HG03571 (cell line): ENCODE measurements around the gene BBS9.
"Not testable (repeated sequence)": the region's sequence is repeated elsewhere in the genome, so short reads cannot be mapped to it uniquely, and the experiment has no call there.

Experiments
- ATAC-seq: cut with Tn5 transposase; IDR thresholded peaks from one replicate; pipeline ENCODE4 v1.9.1; 2021; ENCODE audit not compliant: unreplicated experiment

BBS9 gene

GRCh38 chr7:33193308-33193864 is 64.0 kb downstream of the BBS9 start:
- ATAC-seq = no peak

DNA sequence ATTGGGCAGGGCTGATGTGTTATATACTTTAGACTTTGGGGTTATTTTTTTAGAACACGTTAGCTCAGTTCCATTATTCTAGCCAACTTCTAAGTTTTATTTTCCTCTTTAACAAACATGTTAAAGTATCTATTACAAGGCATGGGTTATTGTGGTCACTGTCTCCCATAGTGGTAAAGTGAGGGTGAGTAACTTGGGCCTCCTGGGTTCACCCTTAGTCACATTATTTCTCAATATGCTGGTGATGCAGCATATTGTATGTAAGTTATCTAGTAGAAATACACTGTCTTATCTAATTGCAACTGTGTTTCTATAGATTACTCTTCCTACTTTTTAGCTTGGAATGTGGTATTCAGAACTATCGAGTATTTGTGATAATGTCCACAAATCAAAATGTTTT is 65.9 kb downstream of the BBS9 start:
- ATAC-seq = no peak

GRCh38 chr7:33196221-33196620 is 66.9 kb downstream of the BBS9 start:
- no peak for ATAC-seq

- no peak for ATAC-seq
Observed at GRCh38 chr7:33200282-33200681, 70.9 kb downstream of the BBS9 start.

- no peak for ATAC-seq
Observed at GRCh38 chr7:33201821-33202220, 72.5 kb downstream of the BBS9 start.

DNA sequence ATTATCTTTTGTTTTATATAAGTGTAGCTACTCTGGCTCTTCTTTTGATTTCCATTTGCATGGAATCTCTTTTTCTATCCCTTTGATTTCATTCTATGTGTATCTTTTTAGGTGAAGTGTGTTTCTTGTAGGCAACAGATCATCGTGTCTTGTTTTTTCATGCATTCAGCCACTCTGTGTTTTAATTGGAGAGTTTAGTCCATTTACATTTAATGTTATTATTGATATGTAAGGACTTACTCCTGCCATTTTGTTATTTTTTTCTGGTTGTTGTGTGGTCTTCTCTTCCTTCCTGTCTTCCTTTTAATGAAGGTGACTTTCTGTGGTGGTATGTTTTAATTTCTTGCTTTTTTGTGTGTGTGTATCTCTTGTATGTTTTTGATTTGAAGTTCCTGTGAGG is 81.6 kb downstream of the BBS9 start:
- no peak for ATAC-seq

DNA sequence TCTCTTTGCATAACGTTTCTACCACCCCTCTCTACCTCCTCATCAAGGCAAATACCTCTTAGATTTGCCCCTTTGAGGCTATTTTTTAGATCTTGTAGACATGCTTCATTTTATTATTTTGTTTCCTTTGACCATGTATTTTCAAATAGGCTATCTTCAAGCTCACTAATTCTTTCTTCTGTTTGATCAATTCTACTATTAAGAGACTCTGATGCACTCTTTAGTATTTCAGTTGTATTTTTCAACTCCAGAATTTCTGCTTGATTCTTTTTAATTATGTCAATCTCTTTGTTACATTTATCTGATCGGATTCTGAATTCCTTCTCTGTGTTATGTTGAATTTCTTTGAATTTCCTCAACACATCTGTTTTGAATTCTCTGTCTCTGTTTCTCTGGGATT is 82.8 kb downstream of the BBS9 start:
- ATAC-seq = no peak

- ATAC-seq = no peak
Observed at GRCh38 chr7:33215992-33216391, 86.6 kb downstream of the BBS9 start.

- no peak for ATAC-seq
Observed at GRCh38 chr7:33217595-33217994, 88.2 kb downstream of the BBS9 start.

- not testable (repeated sequence) for ATAC-seq
Observed at GRCh38 chr7:33218841-33219535, 89.6 kb downstream of the BBS9 start.

DNA sequence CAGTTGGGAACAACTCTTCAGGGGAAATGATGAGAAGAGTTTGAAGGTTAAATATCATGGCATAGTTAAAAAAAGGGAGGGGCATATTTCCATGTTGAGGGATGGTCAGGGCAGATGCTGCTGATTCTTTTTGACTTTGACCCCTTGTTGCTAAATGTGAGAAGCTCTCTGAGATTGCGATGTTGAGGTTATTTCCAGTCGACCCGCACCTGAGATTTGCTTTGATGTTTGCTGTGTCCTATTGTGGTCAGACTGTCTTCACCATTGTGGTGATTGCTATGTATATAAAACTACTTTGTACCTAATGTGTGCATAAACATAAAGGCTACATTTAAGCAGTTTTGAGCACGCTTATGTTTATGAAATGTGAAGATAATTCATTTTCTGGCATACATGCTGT is 90.9 kb downstream of the BBS9 start:
- ATAC-seq = no peak

- no peak for ATAC-seq
Observed at GRCh38 chr7:33221390-33221789, 92.0 kb downstream of the BBS9 start.

DNA sequence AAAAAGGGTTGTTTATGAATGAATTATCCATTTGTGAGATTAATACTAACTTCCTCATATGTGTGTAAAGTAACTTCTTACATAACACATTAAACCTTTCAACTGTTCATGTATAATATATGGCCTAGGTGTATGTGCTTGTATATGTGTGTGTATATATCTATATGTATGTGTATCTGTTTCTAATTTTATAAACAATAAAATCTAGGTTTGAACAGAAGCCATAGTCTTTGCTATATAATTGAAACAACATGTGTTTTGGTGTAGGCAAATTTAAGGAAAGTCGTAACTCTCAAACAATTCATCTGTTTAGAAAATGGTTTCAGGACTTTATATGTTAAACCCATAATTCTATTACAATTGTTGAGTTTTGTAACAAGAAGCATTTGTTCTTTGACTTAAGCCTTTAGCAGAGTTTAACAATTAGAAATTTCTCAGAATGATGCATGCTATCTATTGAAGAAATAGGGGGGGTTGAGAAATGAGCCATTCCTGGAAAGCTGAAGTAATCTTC is 103.3 kb downstream of the BBS9 start:
- no peak for ATAC-seq

DNA sequence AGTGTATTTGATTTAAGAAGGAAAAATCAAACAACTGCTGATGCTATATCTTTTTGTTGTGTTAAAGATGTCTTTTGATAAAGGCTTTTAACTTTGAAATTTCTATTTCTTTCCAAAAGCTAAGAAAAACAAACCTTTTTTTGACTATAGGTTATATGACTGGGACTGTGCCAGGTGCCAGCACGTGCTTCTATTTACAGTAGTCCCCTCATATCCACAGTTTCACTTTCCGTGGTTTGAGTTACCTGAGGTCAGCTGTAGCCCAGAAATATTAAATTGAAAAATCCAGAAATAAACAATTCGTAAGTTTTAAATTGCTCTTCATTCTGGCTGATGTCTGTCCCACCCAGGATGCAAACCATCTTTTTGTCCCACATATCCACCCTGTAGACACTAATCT is 104.3 kb downstream of the BBS9 start:
- ATAC-seq = no peak

DNA sequence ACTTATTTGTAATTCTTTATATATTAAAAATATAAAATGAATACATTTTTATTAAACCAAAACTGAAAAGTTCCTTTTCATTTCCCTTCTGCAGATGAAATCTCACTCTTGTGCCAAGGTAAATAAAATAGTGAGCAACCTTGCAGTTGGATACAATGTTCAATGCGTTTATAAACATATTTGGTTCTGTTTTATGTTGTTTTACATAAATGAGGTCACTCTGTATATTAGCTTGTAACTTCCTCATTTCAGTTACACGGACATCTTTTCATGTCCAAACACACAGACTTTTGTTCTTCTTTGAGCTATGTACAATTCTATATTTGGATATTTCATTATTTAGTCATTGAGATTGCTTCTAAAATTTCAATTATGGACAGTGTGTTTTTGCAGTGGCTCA is 107.7 kb downstream of the BBS9 start:
- no peak for ATAC-seq

- ATAC-seq = no peak
Observed at GRCh38 chr7:33243319-33243881, 114.0 kb downstream of the BBS9 start.

- no peak for ATAC-seq
Observed at GRCh38 chr7:33248671-33249070, 119.3 kb downstream of the BBS9 start.

GRCh38 chr7:33250421-33250871 is 121.1 kb downstream of the BBS9 start:
- no peak for ATAC-seq

GRCh38 chr7:33251301-33251700 is 121.9 kb downstream of the BBS9 start:
- no peak for ATAC-seq

- no peak for ATAC-seq
Observed at GRCh38 chr7:33258491-33258951, 129.2 kb downstream of the BBS9 start.

DNA sequence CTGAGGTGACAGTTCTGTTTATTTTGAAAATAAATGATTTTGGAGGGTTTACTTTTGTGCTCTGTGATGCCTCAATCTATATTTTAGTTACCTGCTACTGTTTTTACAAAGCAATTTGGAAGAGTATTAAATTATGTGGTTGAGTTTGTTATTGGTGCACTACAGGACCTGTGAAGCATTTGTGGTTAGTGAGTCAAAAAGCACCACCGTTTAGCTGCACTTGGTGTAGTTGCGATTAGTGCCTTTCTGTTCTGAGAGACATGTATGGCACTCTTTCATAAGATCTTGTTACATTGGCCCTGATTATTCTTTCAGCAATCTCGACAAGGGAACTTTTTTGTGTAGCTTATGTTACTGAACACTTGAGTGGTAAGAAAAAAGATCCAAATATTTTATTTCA is 132.2 kb downstream of the BBS9 start:
- ATAC-seq = no peak

DNA sequence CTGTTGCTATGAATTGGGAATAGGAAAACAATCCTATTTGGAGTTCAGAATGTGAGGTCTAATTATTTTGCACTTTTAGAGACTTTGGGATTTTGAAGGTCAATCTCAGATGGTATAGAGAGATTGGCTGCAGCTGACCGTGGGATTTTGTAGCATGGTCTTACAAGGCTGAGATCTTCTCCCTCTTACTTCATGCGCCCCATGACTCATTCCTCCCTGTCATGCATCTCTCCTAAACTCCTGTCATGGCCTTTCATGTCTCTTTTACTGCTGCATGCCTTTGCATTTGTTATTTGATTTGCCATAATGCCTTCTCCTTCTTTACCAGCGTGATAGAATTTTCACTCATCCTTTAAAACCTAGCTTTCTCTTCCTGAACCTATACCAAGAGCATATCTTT is 133.1 kb downstream of the BBS9 start:
- no peak for ATAC-seq
